GM19372 (cell line): Measurements from ENCODE around the gene TSPAN32.

Experiments used
- ATAC-seq: cut with Tn5 transposase; IDR thresholded peaks from one replicate; pipeline ENCODE4 v1.9.1; 2021; ENCODE audit warnings: mild to moderate bottlenecking, low read depth, moderate library complexity; ENCODE audit not compliant: unreplicated experiment

Gene TSPAN32

GRCh38 chr11:2302306-2302895 lies 588 bp downstream of the TSPAN32 start:
- no peak for ATAC-seq

- no peak for ATAC-seq
Observed at GRCh38 chr11:2302896-2303626, 1.2 kb downstream of the TSPAN32 start.

- no peak for ATAC-seq
Observed at GRCh38 chr11:2303627-2304505, 2.1 kb downstream of the TSPAN32 start.

GRCh38 chr11:2304506-2305139 lies 2.8 kb downstream of the TSPAN32 start:
- no peak for ATAC-seq

- no peak for ATAC-seq
Observed at GRCh38 chr11:2305140-2305778, 3.4 kb downstream of the TSPAN32 start.

- ATAC-seq, result no peak
Observed at GRCh38 chr11:2305788-2306451, 4.1 kb downstream of the TSPAN32 start.

- no peak for ATAC-seq
Observed at GRCh38 chr11:2306452-2306823, 4.6 kb downstream of the TSPAN32 start.

- no peak for ATAC-seq
Observed at GRCh38 chr11:2306877-2307500, 5.2 kb downstream of the TSPAN32 start.

- no peak for ATAC-seq
Observed at GRCh38 chr11:2307501-2308331, 5.9 kb downstream of the TSPAN32 start.

GRCh38 chr11:2308713-2309112 lies 6.9 kb downstream of the TSPAN32 start:
- ATAC-seq, result no peak

GRCh38 chr11:2309251-2310072 lies 7.6 kb downstream of the TSPAN32 start:
- ATAC-seq, result no peak

- no peak for ATAC-seq
Observed at GRCh38 chr11:2310073-2310785, 8.4 kb downstream of the TSPAN32 start.

GRCh38 chr11:2310786-2311352 lies 9.1 kb downstream of the TSPAN32 start:
- ATAC-seq, result no peak

- no peak for ATAC-seq
Observed at GRCh38 chr11:2311353-2312133, 9.7 kb downstream of the TSPAN32 start.

- ATAC-seq, result no peak
Observed at GRCh38 chr11:2312232-2313042, 10.6 kb downstream of the TSPAN32 start.
